Measurements from ENCODE around the gene RASGEF1C.

Gene RASGEF1C

DNA sequence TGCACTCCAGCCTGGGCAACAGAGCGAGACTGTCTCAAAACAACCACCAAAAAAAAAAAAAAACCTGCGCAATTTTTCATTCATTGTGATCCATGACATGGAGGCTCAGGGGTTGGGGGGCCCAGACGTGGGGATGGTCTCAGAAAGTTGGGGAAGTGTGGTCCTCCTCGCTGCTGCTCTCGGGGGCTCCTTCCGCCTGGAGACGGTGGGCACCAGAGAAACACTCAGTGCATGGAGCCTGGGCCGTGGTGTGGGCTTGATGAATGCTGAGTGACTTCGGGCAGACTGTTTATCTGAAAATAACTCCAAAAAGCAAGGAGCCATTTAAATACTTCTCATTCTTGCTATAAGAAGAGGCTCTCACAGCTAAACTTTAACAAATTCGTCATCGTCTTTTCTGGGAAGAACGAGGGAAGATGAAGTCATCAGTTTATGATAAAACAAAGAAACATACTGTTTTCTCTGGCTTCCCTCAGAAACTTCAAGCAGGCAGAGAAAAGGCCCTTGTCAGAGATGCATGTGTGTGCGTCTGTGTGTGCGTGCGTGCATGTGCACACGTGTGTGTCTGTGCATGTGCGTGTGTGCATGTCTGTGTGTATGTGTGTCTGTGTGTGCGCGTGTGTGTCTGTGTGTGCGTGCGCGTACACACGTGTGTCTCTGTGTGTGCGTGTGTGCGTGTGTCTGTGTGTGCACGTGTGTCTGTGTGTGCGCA lies 35.0 kb downstream of the RASGEF1C start:
- ChIA-PET POLR2A (no interaction called here), CTCF (no interaction called here)
- TF ChIP-seq ARNT (IDR thresholded peaks at IDR 0.05) (no peak), ELF4 (IDR thresholded peaks at IDR 0.05) (no peak), L3MBTL2 (conservative IDR thresholded peaks at IDR 0.05) (no peak), FOXA1 (IDR thresholded peaks at IDR 0.05) (no peak), BHLHE40 (IDR thresholded peaks at IDR 0.05; ENCODE audit: borderline replicate concordance) (no peak), HDGF (IDR thresholded peaks at IDR 0.05; ENCODE audit: borderline replicate concordance) (no peak), LEF1 (IDR thresholded peaks at IDR 0.05; ENCODE audit: borderline replicate concordance) (no peak), SP1 (IDR thresholded peaks at IDR 0.05) (no peak), TARDBP (IDR thresholded peaks at IDR 0.05) (no peak), NFRKB (IDR thresholded peaks at IDR 0.05) (no peak), FOXM1 (IDR thresholded peaks at IDR 0.05; ENCODE audit: borderline replicate concordance) (no peak), ZNF384 (IDR thresholded peaks at IDR 0.05) (no peak), CTBP1 (IDR thresholded peaks at IDR 0.05; ENCODE audit: borderline replicate concordance) (no peak), SUZ12 (IDR thresholded peaks at IDR 0.05) (no peak), FOXK2 (IDR thresholded peaks at IDR 0.05) (no peak)
- TF ChIP-seq, protein P1, sequence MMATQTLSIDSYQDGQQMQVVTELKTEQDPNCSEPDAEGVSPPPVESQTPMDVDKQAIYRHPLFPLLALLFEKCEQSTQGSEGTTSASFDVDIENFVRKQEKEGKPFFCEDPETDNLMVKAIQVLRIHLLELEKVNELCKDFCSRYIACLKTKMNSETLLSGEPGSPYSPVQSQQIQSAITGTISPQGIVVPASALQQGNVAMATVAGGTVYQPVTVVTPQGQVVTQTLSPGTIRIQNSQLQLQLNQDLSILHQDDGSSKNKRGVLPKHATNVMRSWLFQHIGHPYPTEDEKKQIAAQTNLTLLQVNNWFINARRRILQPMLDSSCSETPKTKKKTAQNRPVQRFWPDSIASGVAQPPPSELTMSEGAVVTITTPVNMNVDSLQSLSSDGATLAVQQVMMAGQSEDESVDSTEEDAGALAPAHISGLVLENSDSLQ (IDR thresholded peaks at IDR 0.05) = no peak
- no peak for DNase-seq (ENCODE audit: extremely low spot score)

DNA sequence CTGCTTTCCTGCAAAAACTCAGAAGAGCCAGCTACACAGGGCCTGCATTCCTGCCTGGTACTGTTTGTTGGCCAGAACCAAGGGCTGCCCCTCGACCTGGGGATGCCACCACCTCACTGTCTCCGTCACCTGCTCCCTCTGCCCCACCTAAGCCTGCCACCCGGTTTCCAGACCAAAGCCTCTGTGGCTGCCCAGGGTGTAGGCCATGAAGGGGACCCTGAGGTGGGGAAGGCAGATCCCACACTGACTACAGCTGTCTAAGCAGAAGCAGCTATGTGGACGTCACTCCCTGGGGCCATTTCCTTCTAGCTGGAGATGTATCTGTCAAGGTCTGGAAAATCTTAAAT lies 35.8 kb downstream of the RASGEF1C start:
- no peak for DNase-seq (ENCODE audit: extremely low spot score)
- TF ChIP-seq FOXK2 (IDR thresholded peaks at IDR 0.05) (no peak), TARDBP (IDR thresholded peaks at IDR 0.05) (no peak), ELF4 (IDR thresholded peaks at IDR 0.05) (no peak), FOXA1 (IDR thresholded peaks at IDR 0.05) (no peak), LEF1 (IDR thresholded peaks at IDR 0.05; ENCODE audit: borderline replicate concordance) (no peak), ZNF384 (IDR thresholded peaks at IDR 0.05) (no peak), BHLHE40 (IDR thresholded peaks at IDR 0.05; ENCODE audit: borderline replicate concordance) (no peak), FOXM1 (IDR thresholded peaks at IDR 0.05; ENCODE audit: borderline replicate concordance) (no peak), SP1 (IDR thresholded peaks at IDR 0.05) (no peak), SUZ12 (IDR thresholded peaks at IDR 0.05) (no peak), L3MBTL2 (conservative IDR thresholded peaks at IDR 0.05) (no peak), NFRKB (IDR thresholded peaks at IDR 0.05) (no peak), HDGF (IDR thresholded peaks at IDR 0.05; ENCODE audit: borderline replicate concordance) (no peak), ARNT (IDR thresholded peaks at IDR 0.05) (no peak), CTBP1 (IDR thresholded peaks at IDR 0.05; ENCODE audit: borderline replicate concordance) (no peak)
- TF ChIP-seq, protein P1 (IDR thresholded peaks at IDR 0.05) = no peak
- CTCF ChIA-PET = no interaction called here
- POLR2A ChIA-PET = no interaction called here

DNA sequence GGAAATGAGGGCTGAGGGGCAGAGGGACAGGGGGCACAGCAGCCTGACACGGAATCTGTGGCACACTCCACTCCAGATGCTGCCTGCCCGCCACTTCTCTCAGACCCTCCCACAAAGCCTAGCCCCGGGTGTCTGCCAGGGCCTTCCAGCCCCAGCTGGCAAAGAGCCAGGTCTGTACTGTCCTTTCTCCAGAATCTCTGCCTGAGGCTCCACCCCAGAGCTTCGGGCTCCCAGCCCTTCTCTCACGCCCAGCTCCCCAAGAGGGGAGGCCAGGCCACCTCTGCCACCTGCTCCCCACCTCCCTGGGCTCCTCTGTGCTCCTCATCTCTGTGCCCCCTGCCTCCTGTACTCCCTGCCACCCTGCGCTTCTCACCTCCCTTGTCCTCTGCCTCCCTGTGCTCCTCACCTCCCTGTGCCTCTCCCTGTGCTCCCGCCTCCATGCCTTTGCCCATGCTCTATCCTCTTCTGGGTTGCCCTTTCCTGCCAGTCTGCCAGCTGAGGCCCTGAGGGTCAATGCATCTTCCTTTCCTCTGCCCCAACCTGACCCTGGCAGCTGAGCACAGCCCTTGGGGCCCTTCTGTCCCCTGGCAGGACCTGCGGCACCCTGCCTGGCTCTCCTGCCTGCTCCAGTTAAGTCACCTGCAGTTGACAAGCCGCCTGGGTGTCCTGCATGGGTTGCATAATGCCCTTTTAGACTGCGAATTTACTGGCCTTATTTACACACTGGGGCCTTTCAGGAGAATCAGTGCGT lies 36.4 kb downstream of the RASGEF1C start:
- DNase-seq (ENCODE audit: extremely low spot score) = no peak
- ChIA-PET CTCF (no interaction called here), POLR2A (no interaction called here)
- TF ChIP-seq FOXM1 (IDR thresholded peaks at IDR 0.05; ENCODE audit: borderline replicate concordance) (no peak), L3MBTL2 (conservative IDR thresholded peaks at IDR 0.05) (no peak), TARDBP (IDR thresholded peaks at IDR 0.05) (no peak), ELF4 (IDR thresholded peaks at IDR 0.05) (no peak), NFRKB (IDR thresholded peaks at IDR 0.05) (no peak), LEF1 (IDR thresholded peaks at IDR 0.05; ENCODE audit: borderline replicate concordance) (no peak), SUZ12 (IDR thresholded peaks at IDR 0.05) (no peak), SP1 (IDR thresholded peaks at IDR 0.05) (no peak), ARNT (IDR thresholded peaks at IDR 0.05) (no peak), BHLHE40 (IDR thresholded peaks at IDR 0.05; ENCODE audit: borderline replicate concordance) (no peak)
- TF ChIP-seq, protein P1 (IDR thresholded peaks at IDR 0.05) = no peak

DNA sequence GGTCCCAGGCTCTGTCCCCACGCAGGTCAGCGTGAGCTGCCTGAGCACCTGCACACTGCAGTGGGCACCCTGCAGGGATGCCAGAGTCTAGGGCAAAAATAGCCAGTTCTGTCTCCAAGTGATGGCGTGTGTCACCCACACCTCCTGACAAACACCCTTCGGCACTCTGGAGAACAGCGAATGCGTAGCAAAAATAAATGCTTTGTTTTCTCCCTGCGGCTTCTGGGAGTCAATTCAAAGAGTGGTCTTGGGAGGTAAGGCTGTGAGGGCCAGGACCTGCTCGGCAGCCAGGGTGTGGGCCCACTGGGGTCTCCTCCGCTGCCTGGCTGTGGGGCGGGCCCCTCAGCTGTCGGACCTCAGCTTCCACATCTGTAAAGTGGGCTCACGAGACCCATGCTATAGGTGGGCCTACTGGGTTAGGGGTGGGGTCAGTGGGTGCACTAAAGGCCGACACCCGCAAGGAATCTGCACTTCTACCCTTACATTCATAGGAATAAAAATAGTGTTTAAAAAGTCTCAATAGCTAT lies 37.4 kb downstream of the RASGEF1C start:
- CTCF ChIA-PET = no interaction called here

DNA sequence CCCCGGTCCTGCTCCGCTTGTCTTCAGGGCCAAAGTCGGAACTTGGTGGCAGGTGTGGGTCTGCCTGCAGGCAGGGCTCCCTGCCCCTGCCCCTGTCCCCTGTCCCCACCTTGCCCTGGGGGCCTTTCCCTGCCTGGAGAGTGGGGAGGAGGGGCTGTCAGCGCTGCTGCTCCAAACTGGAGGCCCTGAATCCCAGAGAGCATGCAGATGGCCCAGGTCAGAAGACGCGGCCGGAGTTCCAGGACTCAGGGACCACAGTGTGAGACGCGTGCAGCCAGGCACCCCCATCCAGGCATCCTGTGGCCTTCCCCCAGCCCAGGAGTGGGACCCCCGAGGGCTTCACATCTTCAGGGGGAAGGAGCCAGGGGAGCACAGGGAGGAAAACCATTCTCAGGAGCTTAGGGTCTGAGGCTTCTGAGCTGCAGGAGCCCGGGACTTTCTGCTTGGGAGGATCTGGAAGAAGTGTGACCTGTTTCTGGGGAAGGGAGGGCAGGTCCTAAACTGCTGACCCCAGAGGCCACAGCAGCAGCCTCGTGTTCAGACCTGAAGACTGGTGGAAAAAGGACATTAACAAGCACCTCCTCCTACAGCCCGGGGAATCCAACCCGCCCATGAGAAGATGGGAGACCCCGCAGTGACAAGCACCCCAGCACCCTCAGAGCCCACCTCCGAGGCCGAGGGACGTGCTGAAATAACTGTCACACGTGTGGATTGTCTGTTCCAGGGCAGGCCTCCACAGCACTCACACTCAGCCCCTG lies 38.0 kb downstream of the RASGEF1C start:
- TF ChIP-seq FOXK2 (IDR thresholded peaks at IDR 0.05) (no peak), BHLHE40 (IDR thresholded peaks at IDR 0.05; ENCODE audit: borderline replicate concordance) (no peak), LEF1 (IDR thresholded peaks at IDR 0.05; ENCODE audit: borderline replicate concordance) (no peak), CTBP1 (IDR thresholded peaks at IDR 0.05; ENCODE audit: borderline replicate concordance) (no peak), NFRKB (IDR thresholded peaks at IDR 0.05) (no peak), SUZ12 (IDR thresholded peaks at IDR 0.05) (no peak), FOXA1 (IDR thresholded peaks at IDR 0.05) (no peak), L3MBTL2 (conservative IDR thresholded peaks at IDR 0.05) (no peak), SP1 (IDR thresholded peaks at IDR 0.05) (no peak), ARNT (IDR thresholded peaks at IDR 0.05) (no peak), TARDBP (IDR thresholded peaks at IDR 0.05) (no peak), HDGF (IDR thresholded peaks at IDR 0.05; ENCODE audit: borderline replicate concordance) (no peak), FOXM1 (IDR thresholded peaks at IDR 0.05; ENCODE audit: borderline replicate concordance) (no peak), ELF4 (IDR thresholded peaks at IDR 0.05) (no peak), ZNF384 (IDR thresholded peaks at IDR 0.05) (no peak)
- TF ChIP-seq, protein P1 (IDR thresholded peaks at IDR 0.05) = no peak
- no peak for DNase-seq (ENCODE audit: extremely low spot score)
- CTCF ChIA-PET = no interaction called here
- POLR2A ChIA-PET = no interaction called here

More for the DNA sequence above, 37.4 kb downstream of the RASGEF1C start:
- DNase-seq (ENCODE audit: extremely low spot score) = no peak
- no peak for TF ChIP-seq ARNT (IDR thresholded peaks at IDR 0.05)
- TF ChIP-seq ZNF384 (IDR thresholded peaks at IDR 0.05) = no peak
- no peak for TF ChIP-seq FOXM1 (IDR thresholded peaks at IDR 0.05; ENCODE audit: borderline replicate concordance)
- POLR2A ChIA-PET = no interaction called here
